IMR-90 (cell line): ENCODE data around the gene GNL3L. TPM values are rescaled to one million over a fixed set of nuclear protein-coding genes. Genes with fewer than 3 reads are reported as not detected.

ENCODE experiments used
- ATAC-seq: fragments of 200-7000 bp; cut with Tn5 transposase; 2 replicates; pipeline ENCODE4 v1.9.1; 2020; ENCODE audit warnings: low read depth, mild to moderate bottlenecking, moderate library complexity
- BruUV-seq: library from RNA; stranded (reverse); fragments of 400-500 nt; replicated peaks from 2 replicates; lab custom pipeline; 2021; lab: Mats Ljungman, UMichigan
- CTCF ChIA-PET: fragments of 300-600 bp; formaldehyde crosslinking; extraction: SDS; loops from one replicate; lab custom pipeline; 2021; ENCODE audit warnings: antibody characterized with exemption; lab: Yijun Ruan, JAX
- POLR2A ChIA-PET: fragments of 300-600 bp; sonication (Branson Sonifier 250); formaldehyde crosslinking; loops from one replicate; lab custom pipeline; 2022; ENCODE audit warnings: antibody characterized with exemption; ENCODE audit not compliant: unreplicated experiment; lab: Charles Lee
- DNase-seq: peaks from one replicate; pipeline ENCODE4 v3.0.0; 2013
- H2AFZ ChIP-seq: replicated peaks from 2 replicates; pipeline ENCODE3; 2013; ENCODE audit warnings: low read length, mild to moderate bottlenecking; ENCODE audit not compliant: poor library complexity
- H2AK5ac ChIP-seq: 2 replicates; pipeline ENCODE4 v1.6.1; 2013; ENCODE audit warnings: low read depth, low read length, inconsistent platforms
- H2AK9ac ChIP-seq: replicated peaks from 2 replicates; pipeline ENCODE3; 2013; ENCODE audit warnings: mild to moderate bottlenecking, low read depth, low read length, moderate library complexity; ENCODE audit not compliant: poor library complexity
- H2BK120ac ChIP-seq: 2 replicates; pipeline ENCODE4 v1.6.1; 2013; ENCODE audit warnings: low read depth, low read length, inconsistent platforms
- H2BK15ac ChIP-seq: 3 replicates; pipeline ENCODE4 v1.6.1; 2013; ENCODE audit warnings: low read depth, low read length, inconsistent platforms
- H2BK20ac ChIP-seq: 2 replicates; pipeline ENCODE4 v1.6.1; 2013; ENCODE audit warnings: low read depth, mild to moderate bottlenecking, inconsistent platforms, low read length, moderate library complexity
- H2BK5ac ChIP-seq: 2 replicates; pipeline ENCODE4 v1.6.1; 2013; ENCODE audit warnings: mild to moderate bottlenecking, low read depth, low read length, inconsistent platforms; ENCODE audit not compliant: poor library complexity, severe bottlenecking
- H3K14ac ChIP-seq: replicated peaks from 2 replicates; pipeline ENCODE4 v1.6.1; 2013; ENCODE audit warnings: low read depth, low read length, inconsistent platforms
- H3K18ac ChIP-seq: 2 replicates; pipeline ENCODE4 v1.6.1; 2013; ENCODE audit warnings: low read depth, low read length, control low read depth
- H3K23ac ChIP-seq: 2 replicates; pipeline ENCODE4 v1.6.1; 2013; ENCODE audit warnings: low read depth, low read length, inconsistent platforms
- H3K27ac ChIP-seq: 2 replicates; pipeline ENCODE4 v1.5.1; 2013; ENCODE audit warnings: mild to moderate bottlenecking, control low read depth, low read length; ENCODE audit not compliant: insufficient read depth
- H3K27me3 ChIP-seq: 2 replicates; pipeline ENCODE4 v1.6.1; 2013; ENCODE audit warnings: low read length; ENCODE audit not compliant: control insufficient read depth, insufficient read depth
- H3K36me3 ChIP-seq: 2 replicates; pipeline ENCODE4 v1.6.1; 2013; ENCODE audit warnings: low read length, mixed read lengths; ENCODE audit not compliant: control insufficient read depth, insufficient read depth
- H3K4ac ChIP-seq: 2 replicates; pipeline ENCODE4 v1.6.1; 2013; ENCODE audit warnings: low read depth, low read length, inconsistent platforms
- H3K4me1 ChIP-seq: 2 replicates; pipeline ENCODE4 v1.6.1; 2013; ENCODE audit warnings: low read length, mixed read lengths; ENCODE audit not compliant: control insufficient read depth, insufficient read depth
- H3K4me2 ChIP-seq: 2 replicates; pipeline ENCODE4 v1.6.1; 2013; ENCODE audit warnings: low read depth, mild to moderate bottlenecking, control low read depth, low read length, moderate library complexity
- H3K4me3 ChIP-seq: 2 replicates; pipeline ENCODE4 v1.5.1; 2013; ENCODE audit warnings: low read depth, mild to moderate bottlenecking, control low read depth, low read length, moderate library complexity; ENCODE audit not compliant: insufficient read depth
- H3K56ac ChIP-seq: 2 replicates; pipeline ENCODE4 v1.6.1; 2013; ENCODE audit warnings: low read length, inconsistent platforms; ENCODE audit not compliant: insufficient read depth; ENCODE audit errors: extremely low read depth
- H3K79me1 ChIP-seq, 2 experiments: 2 replicates each; pipeline ENCODE4 v1.6.1; 2013; ENCODE audit warnings: low read length in 2 of 2, inconsistent platforms in 1 of 2, low read depth in 1 of 2
- H3K9ac ChIP-seq: 2 replicates; pipeline ENCODE4 v1.6.1; 2013; ENCODE audit warnings: low read depth, low read length, control low read depth
- H3K9me1 ChIP-seq: 2 replicates; pipeline ENCODE4 v1.6.1; 2013; ENCODE audit warnings: low read length, inconsistent platforms; ENCODE audit not compliant: insufficient read depth
- H3K9me3 ChIP-seq: 2 replicates; pipeline ENCODE4 v1.6.1; 2013; ENCODE audit warnings: low read length; ENCODE audit not compliant: control insufficient read depth, insufficient read depth
- H4K20me1 ChIP-seq: 2 replicates; pipeline ENCODE4 v1.6.1; 2013; ENCODE audit warnings: low read length, inconsistent platforms; ENCODE audit not compliant: insufficient read depth
- H4K5ac ChIP-seq: 2 replicates; pipeline ENCODE4 v1.6.1; 2013; ENCODE audit warnings: mild to moderate bottlenecking, low read depth, low read length, control low read depth
- H4K8ac ChIP-seq, 2 experiments: 2 replicates each; pipeline ENCODE4 v1.6.1; 2013; ENCODE audit warnings: low read depth in 2 of 2, low read length in 2 of 2, control low read depth in 1 of 2, inconsistent platforms in 1 of 2
- H4K91ac ChIP-seq: 2 replicates; pipeline ENCODE4 v1.6.1; 2013; ENCODE audit warnings: low read depth, low read length, inconsistent platforms; ENCODE audit not compliant: insufficient read depth
- BHLHE40 ChIP-seq: fragments of 150-350 bp; IDR thresholded peaks from 2 replicates; pipeline ENCODE4 v1.6.1; 2016; ENCODE audit warnings: mild to moderate bottlenecking, low read depth, low read length
- CEBPB ChIP-seq: IDR thresholded peaks from 2 replicates; pipeline ENCODE4 v1.6.1; 2012; ENCODE audit warnings: low read depth, low read length, improper control_type of control experiment
- CHD1 ChIP-seq: IDR thresholded peaks from 2 replicates; pipeline ENCODE4 v1.6.1; 2012; ENCODE audit warnings: low read depth, low read length, improper control_type of control experiment
- FOS ChIP-seq: fragments of 150-350 bp; IDR thresholded peaks from 2 replicates; pipeline ENCODE4 v1.6.1; 2016; ENCODE audit warnings: low read depth, low read length
- MAFK ChIP-seq: IDR thresholded peaks from 2 replicates; pipeline ENCODE4 v1.6.1; 2012; ENCODE audit warnings: low read depth, low read length, improper control_type of control experiment
- MAZ ChIP-seq: IDR thresholded peaks from 2 replicates; pipeline ENCODE4 v1.6.1; 2012; ENCODE audit warnings: low read depth, mild to moderate bottlenecking, low read length, improper control_type of control experiment, moderate library complexity, borderline replicate concordance
- MXI1 ChIP-seq: IDR thresholded peaks from 2 replicates; pipeline ENCODE4 v1.6.1; 2012; ENCODE audit warnings: low read depth, mild to moderate bottlenecking, low read length, moderate library complexity, borderline replicate concordance
- NFE2L2 ChIP-seq: fragments of 150-350 bp; IDR thresholded peaks from 2 replicates; pipeline ENCODE4 v1.6.1; 2016; ENCODE audit warnings: low read depth, mild to moderate bottlenecking, low read length
- RAD21 ChIP-seq: IDR thresholded peaks from 2 replicates; pipeline ENCODE4 v1.6.1; 2012; ENCODE audit warnings: low read length, improper control_type of control experiment
- RFX5 ChIP-seq: IDR thresholded peaks from 2 replicates; pipeline ENCODE4 v1.8.0; 2012; ENCODE audit warnings: low read depth, mild to moderate bottlenecking, low read length, moderate library complexity
- SMC3 ChIP-seq: fragments of 150-350 bp; IDR thresholded peaks from 2 replicates; pipeline ENCODE4 v1.6.1; 2016; ENCODE audit warnings: low read depth, mild to moderate bottlenecking, antibody characterized with exemption, low read length, moderate library complexity
- WGBS, 2 experiments: methylation state at CpG; one replicate each; pipeline versions ENCODE4 v1.1.5 to v1.1.7; 2013; ENCODE audit warnings: missing lambda C conversion rate in 2 of 2; ENCODE audit not compliant: insufficient read length in 1 of 2; ENCODE audit errors: extremely low coverage in 2 of 2; 5-methylcytosine and 5-hydroxymethylcytosine counted together
- dilution Hi-C: fragments of 300-500 bp; cut with HindIII; formaldehyde crosslinking; loops from one replicate; pipeline ENCODE4 v1.14.3; 2018; ENCODE audit warnings: low sequenced_read_pairs; ENCODE audit not compliant: unreplicated experiment
- in situ Hi-C: fragments of 300-500 bp; cut with MboI; formaldehyde crosslinking; loops from 3 replicates; pipeline ENCODE4 v1.14.3; 2019; ENCODE audit warnings: low sequenced_read_pairs, inconsistent platforms, mixed read lengths
- intact Hi-C: fragments of 100-400 bp; cut with micrococcal nuclease; formaldehyde crosslinking; loops from 2 replicates; pipeline ENCODE4 v1.10.0; 2022
- polyA plus RNA-seq, 3 experiments: library from polyadenylated mRNA; depleted of rRNA; stranded (reverse); fragments of >200 nt; gene quantifications; 2 replicates each; pipeline ENCODE4 v1.2.3, GENCODE V29; 2012; ENCODE audit warnings: low replicate concordance in 1 of 3
- total RNA-seq: library from RNA; depleted of rRNA; stranded (reverse); fragments of >200 nt; gene quantifications from 2 replicates; pipeline ENCODE4 v1.2.3, GENCODE V29; 2012
- TF ChIP-seq, protein P1 (sequence below): fragments of 150-350 bp; IDR thresholded peaks from 2 replicates; pipeline ENCODE4 v1.6.1; 2017; ENCODE audit warnings: mild to moderate bottlenecking, antibody characterized with exemption, low read length, low read depth

Gene GNL3L
- total and polyA plus RNA-seq, 2 of the 4 experiments (the other 2 are of a cell fraction): 16.5 to 48.8 TPM

DNA sequence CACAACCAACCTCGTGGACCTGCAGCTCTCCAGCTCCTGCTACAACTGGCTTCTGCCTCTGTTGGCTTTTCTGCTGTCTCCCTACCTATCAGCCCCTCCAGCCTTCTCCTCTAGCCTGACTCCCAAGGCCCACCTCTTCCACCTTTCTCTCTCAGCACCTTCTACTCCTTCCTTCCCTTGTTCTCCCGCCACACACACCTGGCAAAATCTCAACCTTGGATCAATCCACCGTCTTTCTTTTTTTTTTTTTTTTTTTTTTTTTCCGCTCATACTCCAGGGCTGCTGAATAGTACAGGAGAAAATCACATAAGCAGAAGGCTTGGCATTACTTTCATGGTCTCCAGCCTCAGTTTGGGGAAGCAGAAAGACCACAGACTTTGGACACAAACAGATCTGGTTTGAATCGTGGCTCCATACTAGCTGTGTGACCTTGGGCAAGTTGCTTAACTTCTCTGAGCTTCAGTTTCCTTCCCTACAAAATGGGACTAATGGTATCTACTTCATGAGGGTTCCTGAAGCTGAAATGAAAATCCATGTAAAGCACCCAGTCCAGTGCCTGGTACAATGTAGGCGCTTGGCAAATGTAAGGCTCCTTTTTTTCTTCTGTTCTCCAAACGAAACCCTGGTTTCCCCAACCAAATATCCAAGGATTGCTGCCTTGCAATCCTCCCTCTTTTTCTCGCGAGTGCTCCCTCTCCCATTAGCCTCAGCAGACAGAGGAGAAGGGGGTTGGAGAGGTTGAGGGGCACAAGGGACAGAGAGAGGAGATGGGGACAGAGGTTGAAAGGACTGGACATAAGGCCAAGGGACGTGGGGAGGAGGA lies 35.6 kb upstream of the GNL3L start (continued):
- no peak for TF ChIP-seq NFE2L2
- no peak for TF ChIP-seq CEBPB

DNA sequence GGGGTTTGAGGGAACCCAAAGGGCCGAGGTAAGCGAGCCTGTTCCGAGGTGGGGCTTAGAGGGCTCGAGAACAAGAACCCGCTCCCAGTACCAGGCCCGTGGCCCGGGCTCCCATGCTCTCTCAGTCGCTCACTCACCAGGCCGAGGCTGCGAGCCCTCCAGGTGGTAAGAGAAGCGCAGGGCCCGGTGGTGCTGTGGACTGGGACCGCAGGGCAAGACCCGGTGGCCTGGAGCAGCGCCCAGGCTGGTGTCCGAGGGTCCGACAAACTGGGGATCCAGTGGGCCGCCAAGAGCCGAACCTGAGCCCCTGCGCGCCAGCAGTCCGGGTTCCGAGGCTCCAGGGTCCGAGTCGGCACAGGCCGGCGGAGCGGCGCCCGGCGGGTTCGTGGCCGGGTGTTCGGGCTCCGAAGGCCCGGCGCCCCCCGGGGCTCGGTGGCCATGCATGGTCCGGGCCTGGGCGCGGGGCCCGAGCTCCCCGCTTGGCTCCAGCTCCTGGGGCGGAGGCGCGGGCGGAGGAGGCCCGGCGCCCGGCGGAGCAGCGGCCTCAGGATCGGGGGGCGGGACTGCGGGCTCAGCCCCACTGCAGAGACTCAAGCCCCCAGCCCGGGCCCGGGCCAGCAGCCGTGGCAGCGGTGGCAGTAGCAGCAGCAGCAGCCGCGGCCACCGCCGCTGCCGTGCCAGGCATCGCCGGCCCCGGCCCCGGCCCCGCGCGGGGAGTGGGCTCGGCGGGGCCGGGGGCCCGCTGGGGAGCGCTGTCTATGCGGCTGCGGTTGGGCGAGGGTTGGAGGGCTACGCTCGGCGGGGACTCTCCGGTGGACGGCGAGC lies 34.8 kb upstream of the GNL3L start:
- peak; percentile 18 for DNase-seq
- intact Hi-C loops: loop anchor here (2.0 kb wide), 1 partner anchor 40 kb away; no protein-coding TSS in a partner anchor
- TF ChIP-seq MAFK (no peak), RFX5 (no peak), FOS (no peak), MXI1 (no peak), MAZ (no peak), BHLHE40 (no peak), SMC3 (no peak), CHD1 (no peak), CEBPB (no peak), RAD21 (no peak)
- TF ChIP-seq, protein P1, sequence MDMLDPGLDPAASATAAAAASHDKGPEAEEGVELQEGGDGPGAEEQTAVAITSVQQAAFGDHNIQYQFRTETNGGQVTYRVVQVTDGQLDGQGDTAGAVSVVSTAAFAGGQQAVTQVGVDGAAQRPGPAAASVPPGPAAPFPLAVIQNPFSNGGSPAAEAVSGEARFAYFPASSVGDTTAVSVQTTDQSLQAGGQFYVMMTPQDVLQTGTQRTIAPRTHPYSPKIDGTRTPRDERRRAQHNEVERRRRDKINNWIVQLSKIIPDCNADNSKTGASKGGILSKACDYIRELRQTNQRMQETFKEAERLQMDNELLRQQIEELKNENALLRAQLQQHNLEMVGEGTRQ: no peak

More for the DNA sequence above, 34.8 kb upstream of the GNL3L start:
- H3K23ac ChIP-seq: peak overlapping the region; percentile 11; the same call in 1 of the 2 replicates
- H4K91ac ChIP-seq: peak overlapping the region; percentile 77
- no peaks in the 10 kb centered on the region; the same call in 1 of the 2 replicates for H3K9me1 ChIP-seq
- peaks cover 7% of the 10 kb centered on the region for H3K4me1 ChIP-seq
- H3K4ac ChIP-seq: peak overlapping the region; percentile 90
- 0 out of 2 replicates have a peak overlapping the region, but pooled peaks have one; percentile 59 for H2BK120ac ChIP-seq
- dilution Hi-C loops: no loop called here
- peak overlapping the region; percentile 38; the same call in 1 of the 2 replicates for H3K56ac ChIP-seq
- H2AK5ac ChIP-seq: peak overlapping the region; percentile 10; the same call in 1 of the 2 replicates
- peak overlapping the region; percentile 43 for H3K14ac ChIP-seq
- H4K5ac ChIP-seq: peak overlapping the region; percentile 75
- H3K9me3 ChIP-seq: no peaks in the 10 kb centered on the region
- CTCF ChIA-PET: no interaction called here
- BruUV-seq: no TSS peak
- H4K20me1 ChIP-seq: no peaks in the 10 kb centered on the region
- H3K27me3 ChIP-seq: no peaks in the 10 kb centered on the region
- peak overlapping the region; percentile 72 for H2BK5ac ChIP-seq
- H3K9ac ChIP-seq: peak overlapping the region; percentile 79
- H3K4me3 ChIP-seq: peak overlapping the region; percentile 95
- peak overlapping the region; percentile 90 for H3K27ac ChIP-seq
- peak; percentile 31 for ATAC-seq
- POLR2A ChIA-PET: no interaction called here
- in situ Hi-C loops: no loop called here
- no peak overlapping the region for H2BK20ac ChIP-seq
- peak overlapping the region; percentile 66 for H3K18ac ChIP-seq
- peak overlapping the region; percentile 71 for H2AK9ac ChIP-seq
- peak overlapping the region; percentile 24 to 83; a peak in 3 of 4 replicates for H4K8ac ChIP-seq
- peak overlapping the region; percentile 86 for H2AFZ ChIP-seq
- H3K36me3 ChIP-seq: no peaks in the 10 kb centered on the region
- 30% methylated on average over 45 of the region's 86 CpGs; no CpG with 5 or more reads in 1 of the 2 experiments for WGBS, 2 experiments
- H2BK15ac ChIP-seq: no peak overlapping the region
- peak overlapping the region; percentile 99 for H3K4me2 ChIP-seq
- peaks cover 9 to 31% of the 10 kb centered on the region in 2 experiments for H3K79me1 ChIP-seq
